Kidney (tissue), 14 donors: ENCODE data around the gene SLC18A3. TPM values are rescaled to one million over a fixed set of nuclear protein-coding genes. Genes with fewer than 3 reads are reported as not detected.

Experiments used
- DNase-seq, 5 donors: peaks; one replicate each; pipeline ENCODE4 v3.0.0-alpha.2; 2013 to 2020
- FAIRE-seq: peaks from 2 replicates; lab custom pipeline; 2012; peaks lifted over from hg19 to GRCh38; lab: Jason Lieb, UNC
- H3K27ac ChIP-seq, 2 donors: one replicate each; pipeline ENCODE4 v1.7.0; 2013; ENCODE audit warnings: low read depth in 2 of 2, low read length in 2 of 2, inconsistent platforms in 1 of 2
- H3K27me3 ChIP-seq: one replicate; pipeline ENCODE4 v1.7.1; 2013; ENCODE audit warnings: low read length, inconsistent platforms; ENCODE audit not compliant: control insufficient read depth, insufficient read depth
- H3K36me3 ChIP-seq, 3 donors: one replicate each; pipeline versions ENCODE4 v1.7.0 to v1.7.1; 2013; ENCODE audit warnings: low read length in 3 of 3, control low read depth in 1 of 3, inconsistent platforms in 1 of 3; ENCODE audit not compliant: insufficient read depth in 3 of 3, control insufficient read depth in 2 of 3
- H3K4me1 ChIP-seq, 3 donors: one replicate each; pipeline versions ENCODE4 v1.7.0 to v1.7.1; 2013; ENCODE audit warnings: low read length in 3 of 3, inconsistent platforms in 1 of 3, low read depth in 1 of 3; ENCODE audit not compliant: control insufficient read depth in 2 of 3, insufficient read depth in 2 of 3
- H3K4me3 ChIP-seq, 3 donors: one replicate each; pipeline versions ENCODE4 v1.7.0 to v1.8.1; 2013; ENCODE audit warnings: low read length in 3 of 3, control low read depth in 1 of 3, inconsistent platforms in 1 of 3
- H3K9ac ChIP-seq, 3 donors: one replicate each; pipeline versions ENCODE4 v1.7.0 to v1.7.1; 2013; ENCODE audit warnings: low read length in 3 of 3, control low read depth in 1 of 3, inconsistent platforms in 1 of 3
- H3K9me3 ChIP-seq, 3 donors: one replicate each; pipeline versions ENCODE4 v1.7.0 to v1.7.1; 2013; ENCODE audit warnings: low read length in 3 of 3, control low read depth in 1 of 3, inconsistent platforms in 1 of 3; ENCODE audit not compliant: control insufficient read depth in 2 of 3, insufficient read depth in 1 of 3
- CTCF ChIP-seq: IDR thresholded peaks from 3 replicates; pipeline ENCODE4 v1.5.1; 2012; ENCODE audit warnings: mild to moderate bottlenecking, moderate library complexity, borderline replicate concordance; ENCODE audit not compliant: insufficient read depth; ENCODE audit errors: extremely low read depth
- intact Hi-C: fragments of 100-400 bp; cut with DNase I; formaldehyde crosslinking; loops from one replicate; pipeline ENCODE4 v1.11.1; 2022
- polyA plus RNA-seq: library from polyadenylated mRNA; stranded (reverse); fragments of 350-450 nt; fragmentation: Illumina TruSeq; extraction: RNeasy Lipid Tissue Mini Kit (QIAGEN cat#74804); gene quantifications from one replicate; pipeline ENCODE4 v1.2.3, GENCODE V29; 2014; ENCODE audit warnings: low read depth, low replicate concordance; ENCODE audit not compliant: insufficient read depth
- total RNA-seq: library from RNA; stranded (reverse); fragmentation: NEBNext Ultra II Directional; extraction: Animal tissue kit (Norgen Biotek cat#: 25700); gene quantifications from one replicate; pipeline ENCODE4 v1.2.1, GENCODE V29; 2021
- donor health status: control.
- donor health status: control.
- donor health status: control.
- donor health status: control.
- donor health status: control.
- donor health status: DM: yes; HTN: yes; CAD: no.
- donor health status: Normal renal cell carcinoma (clear cell type).

SLC18A3 gene
- total and polyA plus RNA-seq, 2 donors from 2014 or later = not detected

DNA sequence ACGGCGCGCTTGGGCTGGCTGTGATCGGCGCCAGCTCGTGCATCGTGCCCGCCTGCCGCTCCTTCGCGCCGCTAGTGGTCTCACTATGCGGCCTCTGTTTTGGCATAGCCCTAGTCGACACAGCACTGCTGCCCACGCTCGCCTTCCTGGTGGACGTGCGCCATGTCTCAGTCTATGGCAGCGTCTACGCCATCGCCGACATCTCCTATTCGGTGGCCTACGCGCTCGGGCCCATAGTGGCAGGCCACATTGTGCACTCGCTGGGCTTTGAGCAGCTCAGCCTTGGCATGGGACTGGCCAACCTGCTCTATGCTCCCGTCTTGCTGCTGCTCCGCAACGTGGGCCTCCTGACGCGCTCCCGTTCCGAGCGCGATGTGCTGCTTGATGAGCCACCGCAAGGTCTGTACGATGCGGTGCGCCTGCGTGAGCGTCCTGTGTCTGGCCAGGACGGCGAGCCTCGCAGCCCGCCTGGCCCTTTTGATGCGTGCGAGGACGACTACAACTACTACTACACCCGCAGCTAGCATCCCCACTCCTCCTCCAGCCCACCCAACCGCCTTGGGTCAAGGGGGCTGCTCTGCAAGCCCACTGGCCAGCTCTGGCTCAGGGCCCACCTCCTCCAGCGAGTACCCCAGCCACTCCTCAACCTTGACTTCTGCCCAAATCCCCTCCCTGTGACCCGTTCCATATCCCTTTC is 1.9 kb downstream of the SLC18A3 start:
- DNase-seq (peak in 1 of 5 donors; percentile 34), FAIRE-seq (no peak)
- no peak overlapping the region for H3K4me3 ChIP-seq
- H3K27me3 ChIP-seq = peaks cover 62% of the 10 kb centered on the region
- no peaks in the 10 kb centered on the region for H3K9me3 ChIP-seq
- no peaks in the 10 kb centered on the region for H3K36me3 ChIP-seq
- no peak overlapping the region for H3K27ac ChIP-seq
- intact Hi-C loops = no loop called here
- H3K9ac ChIP-seq = no peak overlapping the region
- TF ChIP-seq CTCF = no peak
- H3K4me1 ChIP-seq = peaks cover 0 to 14% (median 0%) of the 10 kb centered on the region in 3 donors

- no peak for TF ChIP-seq CTCF
- intact Hi-C loops = no loop called here
- FAIRE-seq = no peak
- H3K36me3 ChIP-seq = no peaks in the 10 kb centered on the region
- no peak overlapping the region for H3K9ac ChIP-seq
- H3K4me3 ChIP-seq = no peak overlapping the region
- peak in 3 of 5 donors; percentile 18 to 53 (median 20) for DNase-seq
- no peak overlapping the region for H3K27ac ChIP-seq
- peaks cover 0 to 14% (median 0%) of the 10 kb centered on the region in 3 donors for H3K4me1 ChIP-seq
- peaks cover 60% of the 10 kb centered on the region for H3K27me3 ChIP-seq
- H3K9me3 ChIP-seq = no peaks in the 10 kb centered on the region
Measured at GRCh38 chr10:49612513-49613164, 2.5 kb downstream of the SLC18A3 start.

- DNase-seq = peak in 1 of 5 donors; percentile 26
Measured at GRCh38 chr10:49613165-49613881, 3.2 kb downstream of the SLC18A3 start.

More at GRCh38 chr10:49613165-49613881, 3.2 kb downstream of the SLC18A3 start:
- no peak overlapping the region for H3K4me3 ChIP-seq
- FAIRE-seq = no peak
- peaks cover 0 to 14% (median 0%) of the 10 kb centered on the region in 3 donors for H3K4me1 ChIP-seq
- H3K27me3 ChIP-seq = peaks cover 53% of the 10 kb centered on the region
- no peak overlapping the region for H3K9ac ChIP-seq
- H3K27ac ChIP-seq = no peak overlapping the region
- intact Hi-C loops = no loop called here
- TF ChIP-seq CTCF = no peak
- H3K36me3 ChIP-seq = no peaks in the 10 kb centered on the region
- H3K9me3 ChIP-seq = no peaks in the 10 kb centered on the region
